A549 (cell line): ENCODE measurements around the gene PPME1. TPM values are rescaled to one million over a fixed set of nuclear protein-coding genes. Genes with fewer than 3 reads are reported as not detected.

ENCODE experiments used
- ATAC-seq, 2 experiments: fragments of 200-7000 bp in 1 of 2; fragments of >200 bp in 1 of 2; cut with Nextera tagmentation in 1 of 2; cut with Tn5 transposase in 1 of 2; 3 replicates each; pipeline versions ENCODE4 v1.8.0 to v1.9.1; 2018 to 2020; ENCODE audit warnings: mild to moderate bottlenecking in 1 of 2, moderate library complexity in 1 of 2
- CTCF ChIA-PET: fragments of 300-600 bp; sonication (Branson Sonifier 250); formaldehyde crosslinking; extraction: SDS; loops from one replicate; lab custom pipeline; 2021; ENCODE audit warnings: antibody characterized with exemption, inconsistent platforms; lab: Yijun Ruan, JAX
- POLR2A ChIA-PET: fragments of 350-600 bp; formaldehyde crosslinking; extraction: SDS; loops from one replicate; lab custom pipeline; 2021; ENCODE audit warnings: antibody characterized with exemption, inconsistent platforms; lab: Yijun Ruan, JAX
- DNase-seq, 2 experiments: peaks; one replicate each; pipeline versions ENCODE4 v3.0.0 to v3.0.0-alpha.2; 2011 to 2016; ENCODE audit warnings: low read depth in 1 of 2, low spot score in 1 of 2
- FAIRE-seq: peaks from 2 replicates; lab custom pipeline; 2011; peaks lifted over from hg19 to GRCh38; lab: Jason Lieb, UNC
- H3K27ac ChIP-seq, 2 experiments: fragments of >200 bp; sonication (Bioruptor Twin); formaldehyde crosslinking; 3 replicates each; pipeline ENCODE4 v1.5.1; 2016 to 2017
- H3K4me1 ChIP-seq: fragments of >200 bp; sonication (Bioruptor Twin); formaldehyde crosslinking; 3 replicates; pipeline ENCODE4 v1.6.1; 2016
- H3K4me2 ChIP-seq: fragments of >200 bp; sonication (Bioruptor Twin); formaldehyde crosslinking; 3 replicates; pipeline ENCODE4 v1.6.1; 2016
- H3K4me3 ChIP-seq: fragments of >200 bp; sonication (Bioruptor Twin); formaldehyde crosslinking; 3 replicates; pipeline ENCODE4 v1.5.1; 2016
- H3K9me3 ChIP-seq: fragments of >200 bp; sonication (Bioruptor Twin); formaldehyde crosslinking; 3 replicates; pipeline ENCODE4 v1.6.1; 2016
- BCL3 ChIP-seq: fragments of >200 bp; sonication (Bioruptor Twin); formaldehyde crosslinking; IDR thresholded peaks from 3 replicates; pipeline ENCODE4 v1.6.1; 2016
- CBX2 ChIP-seq: fragments of 200-600 bp; sonication (generic); IDR thresholded peaks from 2 replicates; pipeline ENCODE4 v1.6.1; 2016; ENCODE audit warnings: low read depth, mild to moderate bottlenecking, borderline replicate concordance
- CBX8 ChIP-seq: fragments of 200-600 bp; sonication (generic); IDR thresholded peaks from 2 replicates; pipeline ENCODE4 v1.6.1; 2016
- CHD2 ChIP-seq: fragments of 150-350 bp; IDR thresholded peaks from 2 replicates; pipeline ENCODE4 v1.6.1; 2014; ENCODE audit warnings: low read length; ENCODE audit not compliant: partially characterized antibody
- E2F6 ChIP-seq: IDR thresholded peaks from 2 replicates; pipeline ENCODE4 v1.6.1; 2012; ENCODE audit warnings: low read depth, borderline replicate concordance
- EHMT2 ChIP-seq: fragments of 200-600 bp; sonication (generic); IDR thresholded peaks from 2 replicates; pipeline ENCODE4 v1.6.1; 2016; ENCODE audit warnings: antibody characterized with exemption, low read depth, mild to moderate bottlenecking, moderate library complexity
- EP300 ChIP-seq, 2 experiments: fragments of >200 bp; sonication (Bioruptor Twin); formaldehyde crosslinking; IDR thresholded peaks; 2 replicates in 1 of 2; 3 replicates in 1 of 2; pipeline ENCODE4 v1.6.1; 2016 to 2017
- FOSB ChIP-seq: fragments of 250-450 bp; sonication (Bioruptor Pico); IDR thresholded peaks from 2 replicates; pipeline ENCODE4 v1.5.0; 2020; ENCODE audit warnings: mild to moderate bottlenecking, moderate library complexity
- GATA3 ChIP-seq: IDR thresholded peaks from 2 replicates; pipeline ENCODE4 v1.6.1; 2012; ENCODE audit warnings: borderline replicate concordance
- HDAC2 ChIP-seq: fragments of 200-600 bp; sonication (generic); IDR thresholded peaks from 2 replicates; pipeline ENCODE4 v1.6.1; 2016
- HEYL ChIP-seq: fragments of 250-450 bp; sonication (Bioruptor Pico); IDR thresholded peaks from 2 replicates; pipeline ENCODE4 v1.8.0; 2021; ENCODE audit warnings: mild to moderate bottlenecking, moderate library complexity
- HMGXB4 ChIP-seq: fragments of 250-450 bp; sonication (Bioruptor Pico); IDR thresholded peaks from 2 replicates; pipeline ENCODE4 v1.5.0; 2021; ENCODE audit warnings: mild to moderate bottlenecking, moderate library complexity, borderline replicate concordance
- KDM1A ChIP-seq: fragments of 200-600 bp; sonication (generic); IDR thresholded peaks from 2 replicates; pipeline ENCODE4 v1.6.1; 2016; ENCODE audit warnings: low read depth, mild to moderate bottlenecking
- KDM5A ChIP-seq: fragments of 200-600 bp; sonication (generic); IDR thresholded peaks from 2 replicates; pipeline ENCODE4 v1.6.1; 2016; ENCODE audit warnings: antibody characterized with exemption, mild to moderate bottlenecking
- MAX ChIP-seq: IDR thresholded peaks from 2 replicates; pipeline ENCODE4 v1.6.1; 2012
- NFE2L2 ChIP-seq: fragments of 150-350 bp; conservative IDR thresholded peaks from 2 replicates; pipeline ENCODE4 v1.6.1; 2014; ENCODE audit warnings: low read length
- PBX3 ChIP-seq: IDR thresholded peaks from 2 replicates; pipeline ENCODE4 v1.6.1; 2012
- RAD21 ChIP-seq, 2 experiments: fragments of >200 bp in 1 of 2; sonication (Bioruptor Twin) in 1 of 2; formaldehyde crosslinking in 1 of 2; IDR thresholded peaks in 1 of 2; conservative IDR thresholded peaks in 1 of 2; 2 replicates in 1 of 2; 3 replicates in 1 of 2; pipeline ENCODE4 v1.6.1; 2012 to 2018; ENCODE audit warnings: inconsistent platforms in 1 of 2
- SMC3 ChIP-seq: fragments of >200 bp; sonication (Bioruptor Twin); formaldehyde crosslinking; IDR thresholded peaks from 3 replicates; pipeline ENCODE4 v1.6.1; 2018; ENCODE audit warnings: inconsistent platforms
- TP53 ChIP-seq: fragments of 250-450 bp; sonication (Bioruptor Pico); IDR thresholded peaks from 2 replicates; pipeline ENCODE4 v1.5.0; 2021; ENCODE audit warnings: mild to moderate bottlenecking, moderate library complexity
- ZFP36 ChIP-seq: fragments of 450-650 bp; IDR thresholded peaks from 2 replicates; pipeline ENCODE4 v1.6.1; 2014; ENCODE audit warnings: borderline replicate concordance; ENCODE audit not compliant: partially characterized antibody
- ZNF302 ChIP-seq: fragments of 250-450 bp; sonication (Bioruptor Pico); IDR thresholded peaks from 2 replicates; pipeline ENCODE4 v1.9.0; 2021; ENCODE audit warnings: inconsistent platforms, mild to moderate bottlenecking, moderate library complexity
- WGBS: methylation state at CpG from one replicate; pipeline ENCODE4 v1.1.6; 2017; ENCODE audit errors: missing lambda C conversion rate; 5-methylcytosine and 5-hydroxymethylcytosine counted together
- polyA plus RNA-seq, 4 experiments: library from polyadenylated mRNA; depleted of rRNA in 3 of 4; stranded (reverse); fragments of >200 nt; fragmentation: RNase III in 1 of 4; extraction: RNeasy Plus Mini Kit Qiagen cat#74134 plus additional on column Dnase treatment in 1 of 4; gene quantifications; 2 replicates in 3 of 4; 3 replicates in 1 of 4; pipeline ENCODE4 v1.2.3, GENCODE V29; 2011 to 2017
- TF ChIP-seq, protein P1 (sequence below): fragments of 200-600 bp; sonication (generic); IDR thresholded peaks from 2 replicates; pipeline ENCODE4 v1.6.1; 2016; ENCODE audit warnings: antibody characterized with exemption, mild to moderate bottlenecking, moderate library complexity

Gene PPME1
- polyA plus RNA-seq, 2 of the 4 experiments (the other 2 are of a cell fraction) = 82.6 to 89.8 TPM

DNA sequence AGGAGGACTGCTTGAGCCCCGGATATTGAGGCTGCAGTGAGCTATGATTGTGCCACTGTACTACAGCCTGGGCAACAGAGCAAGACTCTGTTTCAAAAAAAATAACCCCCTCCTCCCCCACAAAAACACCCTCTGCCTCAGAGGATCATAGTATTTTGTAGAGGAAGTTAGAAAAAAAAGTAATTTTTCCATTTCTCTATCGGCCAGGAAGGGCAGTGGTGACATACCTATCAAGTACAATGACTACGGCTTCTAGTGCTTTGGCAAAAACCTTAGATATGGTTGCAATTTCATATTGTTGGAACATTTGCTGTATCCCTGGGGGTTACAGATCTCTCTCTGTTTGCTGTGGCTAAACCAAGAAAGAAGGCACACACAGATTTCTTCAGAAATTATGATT is 29.2 kb upstream of the PPME1 start:
- Histone ChIP-seq H3K9me3 (no peaks in the 10 kb centered on the region), H3K4me2 (peak overlapping the region; percentile 33), H3K4me1 (peaks cover 67% of the 10 kb centered on the region), H3K27ac (peak overlapping the region; percentile 88 to 90), H3K4me3 (no peak overlapping the region)
- DNase-seq (no peak), FAIRE-seq (no peak), ATAC-seq (no peak)
- ChIA-PET POLR2A (no interaction called here), CTCF (no interaction called here)
- 76% methylated on average over 3 of the region's 3 CpGs for WGBS
- TF ChIP-seq RAD21 (conservative IDR thresholded peaks at IDR 0.05 in 1 of 2, IDR thresholded peaks at IDR 0.05 in 1 of 2) = no peak
- TF ChIP-seq KDM5A = no peak
- no peak for TF ChIP-seq EP300 (IDR thresholded peaks at IDR 0.05)
- TF ChIP-seq HDAC2 = no peak
- TF ChIP-seq GATA3 = no peak
- TF ChIP-seq ZFP36 = no peak
- TF ChIP-seq ZNF302 = no peak
- no peak for TF ChIP-seq BCL3
- TF ChIP-seq EHMT2 = no peak

DNA sequence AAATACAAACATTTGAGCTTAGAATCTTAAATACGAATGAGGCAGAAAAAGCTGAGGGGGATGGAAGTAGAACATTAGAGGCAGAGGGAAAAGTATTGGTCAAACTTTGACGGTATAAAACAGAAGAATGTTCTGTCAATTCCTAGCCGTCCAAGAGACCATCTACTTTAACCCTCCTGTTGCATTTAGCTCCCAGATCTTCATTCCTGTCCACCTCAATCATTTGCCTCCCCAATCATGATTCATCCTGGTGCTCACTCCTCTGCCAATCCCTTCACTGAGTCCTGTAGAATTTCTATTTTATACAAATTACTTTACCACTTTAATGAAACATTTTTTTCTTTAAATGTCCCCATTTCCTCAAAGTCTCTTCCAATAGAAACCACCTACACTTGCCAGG is 28.5 kb upstream of the PPME1 start:
- ATAC-seq = no peak
- POLR2A ChIA-PET = no interaction called here
- H3K4me3 ChIP-seq = no peak overlapping the region
- H3K27ac ChIP-seq = peak overlapping the region; percentile 88 to 90
- no peaks in the 10 kb centered on the region for H3K9me3 ChIP-seq
- peak overlapping the region; percentile 33 for H3K4me2 ChIP-seq
- CTCF ChIA-PET = interaction anchor here (2.4 kb wide), 1 partner anchor 20 kb away, joined by 6 read pairs; no protein-coding TSS in a partner anchor
- FAIRE-seq = no peak
- TF ChIP-seq BCL3 (no peak), PBX3 (no peak), TP53 (CRISPR knock-in tag) (no peak), NFE2L2 (no peak), KDM1A (no peak), ZNF302 (no peak), MAX (no peak), HMGXB4 (no peak), FOSB (no peak), CBX2 (no peak), CHD2 (no peak), GATA3 (no peak), HEYL (CRISPR knock-in tag) (no peak), CBX8 (no peak), SMC3 (no peak), E2F6 (no peak)
- TF ChIP-seq, protein P1, sequence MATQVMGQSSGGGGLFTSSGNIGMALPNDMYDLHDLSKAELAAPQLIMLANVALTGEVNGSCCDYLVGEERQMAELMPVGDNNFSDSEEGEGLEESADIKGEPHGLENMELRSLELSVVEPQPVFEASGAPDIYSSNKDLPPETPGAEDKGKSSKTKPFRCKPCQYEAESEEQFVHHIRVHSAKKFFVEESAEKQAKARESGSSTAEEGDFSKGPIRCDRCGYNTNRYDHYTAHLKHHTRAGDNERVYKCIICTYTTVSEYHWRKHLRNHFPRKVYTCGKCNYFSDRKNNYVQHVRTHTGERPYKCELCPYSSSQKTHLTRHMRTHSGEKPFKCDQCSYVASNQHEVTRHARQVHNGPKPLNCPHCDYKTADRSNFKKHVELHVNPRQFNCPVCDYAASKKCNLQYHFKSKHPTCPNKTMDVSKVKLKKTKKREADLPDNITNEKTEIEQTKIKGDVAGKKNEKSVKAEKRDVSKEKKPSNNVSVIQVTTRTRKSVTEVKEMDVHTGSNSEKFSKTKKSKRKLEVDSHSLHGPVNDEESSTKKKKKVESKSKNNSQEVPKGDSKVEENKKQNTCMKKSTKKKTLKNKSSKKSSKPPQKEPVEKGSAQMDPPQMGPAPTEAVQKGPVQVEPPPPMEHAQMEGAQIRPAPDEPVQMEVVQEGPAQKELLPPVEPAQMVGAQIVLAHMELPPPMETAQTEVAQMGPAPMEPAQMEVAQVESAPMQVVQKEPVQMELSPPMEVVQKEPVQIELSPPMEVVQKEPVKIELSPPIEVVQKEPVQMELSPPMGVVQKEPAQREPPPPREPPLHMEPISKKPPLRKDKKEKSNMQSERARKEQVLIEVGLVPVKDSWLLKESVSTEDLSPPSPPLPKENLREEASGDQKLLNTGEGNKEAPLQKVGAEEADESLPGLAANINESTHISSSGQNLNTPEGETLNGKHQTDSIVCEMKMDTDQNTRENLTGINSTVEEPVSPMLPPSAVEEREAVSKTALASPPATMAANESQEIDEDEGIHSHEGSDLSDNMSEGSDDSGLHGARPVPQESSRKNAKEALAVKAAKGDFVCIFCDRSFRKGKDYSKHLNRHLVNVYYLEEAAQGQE = no peak
- H3K4me1 ChIP-seq = peaks cover 67% of the 10 kb centered on the region
- DNase-seq = no peak
- WGBS = 56% methylated on average over 3 of the region's 3 CpGs
